ENCODE measurements around the gene GRIN2B. TPM values are rescaled to one million over a fixed set of nuclear protein-coding genes. Genes with fewer than 3 reads are reported as not detected.

The GRIN2B gene
- polyA plus RNA-seq, 1 donor: 0.03 TPM

DNA sequence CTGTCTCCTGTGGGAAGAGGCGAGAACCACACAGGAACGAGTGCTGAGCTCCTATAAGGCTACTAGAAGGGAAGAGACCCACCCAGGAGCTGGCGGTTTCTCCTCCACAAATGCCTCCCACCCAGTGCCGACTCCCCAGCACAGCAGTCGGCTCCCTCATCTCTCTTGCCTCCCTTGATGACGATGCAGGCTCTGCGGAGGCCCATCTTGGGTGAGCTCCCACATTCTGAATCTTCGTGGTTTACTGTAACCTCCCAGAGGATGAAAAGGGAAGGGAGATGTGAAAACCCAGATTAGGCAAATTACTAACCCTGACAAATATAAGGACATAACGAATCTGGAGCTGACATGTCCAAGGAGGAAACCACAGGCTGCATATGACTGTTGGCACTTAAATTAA is 23.8 kb downstream of the GRIN2B start:
- DNase-seq (ENCODE audit: low read depth): no peak

DNA sequence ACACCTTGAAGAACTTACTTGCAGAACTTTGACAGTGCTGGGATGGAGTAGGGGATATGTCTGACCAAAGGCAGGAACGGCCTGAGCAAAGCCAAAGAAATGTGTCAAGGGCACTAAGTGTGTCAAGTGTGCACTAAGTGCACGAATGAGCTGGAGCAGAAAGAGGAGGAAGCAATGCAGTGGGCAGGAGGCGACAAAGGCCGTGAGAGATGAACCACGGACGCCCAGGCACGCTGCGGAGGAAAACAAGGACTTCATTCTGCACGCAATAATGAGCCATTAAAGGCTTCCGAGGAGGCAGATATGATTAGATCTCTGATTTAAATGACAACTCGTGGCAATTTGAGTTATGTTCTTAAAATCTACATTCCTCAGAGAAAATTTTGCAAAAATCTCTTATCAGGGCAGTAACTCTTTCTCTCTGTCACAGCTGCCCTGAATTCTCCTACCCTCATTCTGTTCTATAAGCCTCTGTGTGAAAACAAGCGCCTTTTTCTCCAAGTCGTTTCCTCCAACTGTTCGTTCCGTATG is 25.3 kb downstream of the GRIN2B start:
- DNase-seq (ENCODE audit: low read depth): no peak

GRCh38 chr12:13952096-13952495 is 29.3 kb downstream of the GRIN2B start:
- no peak for DNase-seq (ENCODE audit: low read depth)

DNA sequence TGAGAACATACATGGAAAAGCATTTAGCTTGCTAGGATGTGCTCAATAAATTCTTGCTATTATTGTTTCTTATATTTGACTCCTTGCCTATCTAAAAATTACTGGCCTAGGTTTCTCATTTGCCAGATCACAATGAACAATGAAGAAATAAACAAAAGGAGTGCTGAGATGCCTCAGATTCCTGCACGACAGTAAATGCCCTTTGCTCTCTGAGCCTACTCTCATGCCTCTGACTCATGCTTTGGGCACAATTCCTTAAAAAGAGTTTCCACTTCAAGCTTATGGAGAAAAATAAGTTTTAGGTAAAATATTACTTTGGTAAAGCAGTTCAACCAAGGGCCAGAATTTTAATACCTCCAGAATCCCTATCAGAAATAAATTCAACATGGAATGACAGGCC is 30.9 kb downstream of the GRIN2B start:
- DNase-seq (ENCODE audit: low read depth): no peak

DNA sequence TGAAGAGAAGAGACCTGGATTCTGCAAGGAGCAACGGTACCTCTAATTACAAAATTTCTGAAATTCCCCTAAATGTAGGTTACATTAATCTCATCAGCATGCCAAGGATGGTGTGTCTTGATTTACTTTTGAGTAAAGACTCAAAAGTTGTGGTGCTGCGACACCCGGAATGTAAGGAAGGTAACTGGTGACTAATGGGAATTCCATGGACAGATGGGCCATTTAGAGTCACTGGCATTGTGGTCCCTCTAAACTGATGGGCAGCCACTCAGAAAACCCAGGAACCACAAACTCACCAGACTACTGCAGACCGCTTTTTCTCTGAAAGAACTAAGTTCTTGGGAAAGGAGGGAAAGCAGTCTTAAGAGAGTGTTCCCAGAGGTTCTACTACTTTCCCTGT is 32.8 kb downstream of the GRIN2B start:
- DNase-seq (ENCODE audit: low read depth): no peak

DNA sequence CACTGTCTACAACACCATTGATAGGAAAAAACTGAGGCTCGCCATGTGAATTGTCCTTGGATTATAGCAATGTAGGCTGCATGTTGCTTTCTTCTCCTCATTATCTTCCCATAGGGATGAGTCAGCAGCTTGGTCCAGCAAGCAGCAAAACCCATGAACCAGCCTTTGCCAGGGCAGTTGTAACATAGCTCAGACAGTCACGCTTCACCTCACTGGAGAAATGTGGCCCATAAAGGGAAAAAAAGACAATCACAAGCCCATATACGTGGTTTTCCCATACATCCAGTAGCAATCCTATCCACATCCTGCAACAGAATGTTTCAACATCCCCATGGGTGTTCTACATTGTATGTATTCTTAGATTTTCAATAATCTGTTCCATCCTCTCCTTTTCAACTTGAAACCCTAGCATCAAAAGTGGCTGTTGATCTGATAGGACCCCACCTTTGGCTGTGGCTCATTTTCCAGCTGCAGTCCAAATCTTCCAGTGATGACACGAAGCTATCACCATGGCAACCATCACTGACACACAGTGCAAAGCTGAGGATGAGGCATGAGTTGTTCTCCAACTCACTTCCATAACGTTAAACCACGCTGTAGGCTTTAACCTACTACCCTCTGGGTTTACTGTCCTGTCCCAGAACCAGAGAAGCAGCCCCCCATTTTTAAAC is 34.0 kb downstream of the GRIN2B start:
- no peak for DNase-seq (ENCODE audit: low read depth)

GRCh38 chr12:13945641-13946040 is 35.8 kb downstream of the GRIN2B start:
- no peak for DNase-seq (ENCODE audit: low read depth)

DNA sequence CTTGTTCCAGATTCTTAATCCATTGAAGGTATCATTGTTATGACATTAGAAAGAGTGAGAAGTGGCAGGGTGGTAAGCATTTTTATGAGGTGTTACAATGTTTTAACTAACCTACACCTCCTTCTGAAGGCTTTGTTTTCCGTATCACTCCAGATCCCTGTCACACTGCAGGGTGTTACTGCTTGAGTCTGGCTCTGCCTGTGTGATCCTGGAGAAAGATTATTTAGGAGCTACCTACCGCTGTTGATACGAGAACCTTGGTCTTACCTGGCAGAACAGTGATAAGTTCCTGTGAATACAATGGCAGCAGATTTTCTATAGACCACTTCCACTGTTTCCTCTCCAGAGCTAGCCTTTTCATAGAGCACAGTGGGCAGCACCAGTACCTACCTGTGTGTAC is 36.2 kb downstream of the GRIN2B start:
- no peak for DNase-seq (ENCODE audit: low read depth)

DNA sequence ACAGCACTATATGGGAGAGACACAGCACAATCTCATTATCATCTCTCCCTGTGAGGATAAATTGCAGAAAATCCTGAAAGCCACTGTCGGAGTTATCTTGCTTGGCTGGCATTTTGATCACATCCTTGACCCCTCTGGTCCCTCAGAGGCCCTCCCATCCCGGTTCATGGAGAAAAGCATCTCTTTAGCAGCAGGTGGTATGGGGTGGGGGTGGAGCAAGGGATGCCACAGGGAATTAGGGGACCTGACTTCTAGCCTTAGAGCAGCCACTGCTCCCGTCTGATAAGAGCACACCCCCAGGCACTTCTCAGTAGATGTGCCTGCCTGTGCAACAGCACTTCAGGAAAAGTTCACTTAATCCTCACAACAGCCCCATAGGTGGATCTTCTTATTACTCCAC is 38.6 kb downstream of the GRIN2B start:
- DNase-seq (ENCODE audit: low read depth): no peak

DNA sequence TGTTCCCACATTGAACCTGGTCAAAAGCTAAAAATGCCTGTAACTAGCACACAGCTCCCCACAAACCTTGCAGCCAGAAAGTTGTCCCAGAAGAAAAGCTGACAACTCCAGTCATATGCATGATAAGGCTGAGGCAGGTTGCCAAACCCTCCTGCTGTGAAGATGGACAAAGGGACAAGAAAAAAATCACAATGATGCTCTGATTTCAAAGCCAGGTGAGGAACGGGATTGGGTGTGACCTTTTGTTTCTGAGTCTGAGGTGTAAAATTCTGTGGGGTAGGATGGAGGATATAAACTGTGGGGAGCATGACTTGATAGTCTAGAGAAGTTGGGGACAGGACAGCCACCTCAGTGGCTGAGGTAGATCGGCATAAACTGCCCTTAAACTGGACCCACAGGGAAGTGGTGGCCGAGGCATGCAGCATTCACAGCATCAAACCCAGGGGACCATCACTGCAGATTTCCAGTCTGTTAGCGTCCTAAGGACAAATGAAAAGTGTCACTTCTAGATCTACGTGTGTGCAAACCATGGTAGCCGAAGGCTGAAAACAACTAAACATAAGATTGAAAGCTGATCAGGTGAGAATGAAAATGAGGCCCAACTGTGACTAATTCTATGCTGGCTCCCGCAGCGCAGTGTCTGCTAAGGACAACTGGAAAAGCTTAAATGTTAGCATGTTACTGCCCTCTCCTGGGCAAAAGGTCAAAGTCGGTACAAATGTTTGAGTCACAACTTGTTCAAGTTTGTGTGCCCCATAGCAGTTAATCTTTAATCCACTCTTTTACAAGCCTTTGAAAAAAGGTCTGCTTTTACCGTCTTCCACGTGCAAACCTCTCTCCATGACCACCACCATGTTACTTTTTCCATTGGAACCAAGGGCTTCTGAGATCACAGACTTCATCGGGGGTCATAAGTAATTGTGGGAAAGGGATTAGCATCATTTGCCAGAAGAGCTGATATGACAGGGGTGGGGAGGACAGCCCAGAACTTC is 39.8 kb downstream of the GRIN2B start:
- DNase-seq (ENCODE audit: low read depth): no peak

GRCh38 chr12:13940335-13940865 is 41.0 kb downstream of the GRIN2B start:
- no peak for DNase-seq (ENCODE audit: low read depth)

- no peak for DNase-seq (ENCODE audit: low read depth)
Measured at GRCh38 chr12:13937735-13938134, 43.7 kb downstream of the GRIN2B start.

DNA sequence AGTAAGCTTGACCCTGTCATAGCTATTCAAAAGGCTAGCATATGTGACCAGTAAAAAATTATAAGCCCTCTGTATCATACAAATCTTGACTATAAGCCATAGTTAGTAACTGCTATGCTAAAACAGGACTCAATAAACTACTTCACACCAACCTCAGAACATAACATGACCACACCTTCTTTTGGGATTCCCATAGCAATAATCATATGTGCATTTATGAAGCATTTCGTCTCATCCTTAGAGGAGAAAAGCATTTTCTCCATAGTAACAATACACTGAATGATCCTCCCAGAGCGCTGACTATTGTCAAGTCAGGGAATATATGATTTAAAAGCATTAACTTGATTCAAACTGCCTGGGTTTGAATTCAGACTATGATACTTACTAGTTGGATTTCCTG is 46.2 kb downstream of the GRIN2B start:
- no peak for DNase-seq (ENCODE audit: low read depth)

All from forelimb muscle (tissue), 1 donor.